GM23248 (cell line): ENCODE measurements around the gene GID4. TPM values are rescaled to one million over a fixed set of nuclear protein-coding genes. Genes with fewer than 3 reads are reported as not detected.

Experiments used
- DNase-seq: peaks from one replicate; pipeline ENCODE4 v3.0.0-alpha.2; 2015
- H2AFZ ChIP-seq: fragments of 200-600 bp; sonication (generic); 2 replicates; pipeline ENCODE4 v1.6.1; 2016; ENCODE audit warnings: antibody characterized with exemption
- H3F3A ChIP-seq: fragments of 200-600 bp; sonication (generic); 2 replicates; pipeline ENCODE4 v1.6.1; 2016; ENCODE audit warnings: mild to moderate bottlenecking, antibody characterized with exemption, mixed run types; ENCODE audit not compliant: insufficient read depth
- H3K27ac ChIP-seq: fragments of 200-600 bp; sonication (generic); 2 replicates; pipeline ENCODE4 v1.5.1; 2016; ENCODE audit warnings: mild to moderate bottlenecking
- H3K27me3 ChIP-seq: fragments of 200-600 bp; sonication (generic); replicated peaks from 2 replicates; pipeline ENCODE4 v1.6.1; 2016; ENCODE audit warnings: mild to moderate bottlenecking; ENCODE audit not compliant: insufficient read depth
- H3K36me3 ChIP-seq: fragments of 200-600 bp; sonication (generic); 2 replicates; pipeline ENCODE4 v1.6.1; 2016; ENCODE audit warnings: low read depth, mild to moderate bottlenecking
- H3K4me1 ChIP-seq: fragments of 200-600 bp; sonication (generic); 2 replicates; pipeline ENCODE4 v1.6.1; 2016; ENCODE audit warnings: mild to moderate bottlenecking; ENCODE audit not compliant: insufficient read depth
- H3K4me2 ChIP-seq: fragments of 200-600 bp; sonication (generic); one replicate; pipeline ENCODE4 v1.6.1; 2016; ENCODE audit warnings: mild to moderate bottlenecking; ENCODE audit not compliant: unreplicated experiment
- H3K4me3 ChIP-seq: fragments of 200-600 bp; sonication (generic); 2 replicates; pipeline ENCODE4 v1.5.1; 2016; ENCODE audit warnings: mild to moderate bottlenecking
- H3K79me2 ChIP-seq: fragments of 200-600 bp; sonication (generic); 2 replicates; pipeline ENCODE4 v1.6.1; 2016; ENCODE audit warnings: mild to moderate bottlenecking; ENCODE audit not compliant: insufficient read depth
- H3K9ac ChIP-seq: fragments of 200-600 bp; sonication (generic); 2 replicates; pipeline ENCODE4 v1.6.1; 2016; ENCODE audit warnings: mild to moderate bottlenecking
- H3K9me2 ChIP-seq: fragments of 200-600 bp; sonication (generic); 2 replicates; pipeline ENCODE4 v1.6.1; 2016; ENCODE audit warnings: mixed run types, mild to moderate bottlenecking, moderate library complexity; ENCODE audit not compliant: insufficient read depth
- H3K9me3 ChIP-seq: fragments of 200-600 bp; sonication (generic); one replicate; pipeline ENCODE4 v1.6.1; 2017; ENCODE audit warnings: low read depth
- H4K20me1 ChIP-seq: fragments of 200-600 bp; sonication (generic); 2 replicates; pipeline ENCODE4 v1.6.0; 2016; ENCODE audit not compliant: insufficient read depth
- EZH2 ChIP-seq: fragments of 200-600 bp; sonication (generic); IDR thresholded peaks from 2 replicates; pipeline ENCODE4 v1.6.1; 2018; ENCODE audit warnings: antibody characterized with exemption, mild to moderate bottlenecking; ENCODE audit not compliant: insufficient read depth, poor library complexity, severe bottlenecking
- EZH2phosphoT487 ChIP-seq: fragments of 200-600 bp; sonication (generic); IDR thresholded peaks from 2 replicates; pipeline ENCODE4 v1.6.1; 2018; ENCODE audit warnings: antibody characterized with exemption, moderate library complexity, mild to moderate bottlenecking, low read depth; ENCODE audit not compliant: insufficient read depth
- WGBS, 2 experiments: methylation state at CpG; one replicate each; pipeline ENCODE4 v1.1.6; 2015 to 2017; ENCODE audit warnings: low lambda C conversion rate in 2 of 2, low coverage in 1 of 2; ENCODE audit errors: missing lambda C conversion rate in 2 of 2; 5-methylcytosine and 5-hydroxymethylcytosine counted together
- in situ Hi-C: fragments of 300-500 bp; cut with MboI; formaldehyde crosslinking; loops from 2 replicates; pipeline ENCODE4 v1.15.0; 2020
- polyA plus RNA-seq: library from polyadenylated mRNA; unstranded; fragments of >200 nt; fragmentation: Nextera tagmentation; extraction: Ambion mirVana; gene quantifications from 2 replicates; pipeline ENCODE4 v1.2.1, GENCODE V29; 2016
- total RNA-seq: library from RNA; depleted of rRNA; stranded (reverse); fragments of >200 nt; shearing (Covaris generic); gene quantifications from 2 replicates; pipeline ENCODE4 v1.2.3, GENCODE V29; 2014

The GID4 gene
- total and polyA plus RNA-seq, 2 experiments from 2014 or later: 7.2 to 10.2 TPM

DNA sequence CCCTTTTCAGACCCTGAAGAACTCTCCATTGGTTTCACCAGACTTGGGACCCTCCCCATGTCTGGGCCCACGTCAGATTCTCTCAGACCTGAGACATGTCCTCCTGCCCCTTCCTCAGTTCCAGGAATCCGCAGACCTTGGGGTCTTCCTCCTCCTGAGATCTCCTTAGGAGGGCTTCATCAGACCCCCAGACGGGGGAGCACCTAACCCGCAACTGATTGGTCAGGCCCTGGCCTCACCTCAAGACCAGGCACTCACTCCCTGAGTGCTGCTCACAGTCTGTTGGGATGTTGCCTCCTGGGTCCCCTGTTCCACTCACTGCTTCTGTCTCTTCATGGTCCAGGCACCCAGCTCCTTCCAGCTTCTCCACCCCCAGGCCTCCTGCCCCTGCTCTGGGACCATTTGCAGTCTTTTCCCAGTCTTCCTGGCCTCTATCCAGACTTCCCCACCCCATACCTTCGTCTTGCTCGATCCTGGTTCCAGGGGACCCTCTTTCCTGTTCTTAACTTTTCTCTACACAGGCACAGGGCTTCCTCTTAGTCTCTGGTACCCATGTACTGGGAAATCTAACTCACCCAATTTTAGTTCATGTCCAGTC, 1.2 kb downstream of the GID4 start:
- Histone ChIP-seq H2AFZ (peak overlapping the region; percentile 78), H3K27ac (no peak overlapping the region), H3K36me3 (no peaks in the 10 kb centered on the region), H3K9ac (peak overlapping the region; percentile 89), H3K9me2 (no peaks in the 10 kb centered on the region), H3K27me3 (no peaks in the 10 kb centered on the region), H3K4me1 (peaks cover 31% of the 10 kb centered on the region), H4K20me1 (0 out of 2 replicates have a peak, but pooled peaks cover 6% of the 10 kb centered on the region), H3F3A (peaks cover 15% of the 10 kb centered on the region), H3K9me3 (no peaks in the 10 kb centered on the region), H3K4me2 (peak overlapping the region; percentile 97), H3K4me3 (peak overlapping the region; percentile 86), H3K79me2 (peaks cover 88% of the 10 kb centered on the region)
- in situ Hi-C loops: loop anchor here (25.0 kb wide), 1 partner anchor 353 kb away; the partner anchor contains the start of gene RAI1
- peak; percentile 35 for DNase-seq
- no peak for TF ChIP-seq EZH2phosphoT487
- TF ChIP-seq EZH2: no peak
- 3 to 9% methylated on average over 6 of the region's 6 CpGs for WGBS, 2 experiments

DNA sequence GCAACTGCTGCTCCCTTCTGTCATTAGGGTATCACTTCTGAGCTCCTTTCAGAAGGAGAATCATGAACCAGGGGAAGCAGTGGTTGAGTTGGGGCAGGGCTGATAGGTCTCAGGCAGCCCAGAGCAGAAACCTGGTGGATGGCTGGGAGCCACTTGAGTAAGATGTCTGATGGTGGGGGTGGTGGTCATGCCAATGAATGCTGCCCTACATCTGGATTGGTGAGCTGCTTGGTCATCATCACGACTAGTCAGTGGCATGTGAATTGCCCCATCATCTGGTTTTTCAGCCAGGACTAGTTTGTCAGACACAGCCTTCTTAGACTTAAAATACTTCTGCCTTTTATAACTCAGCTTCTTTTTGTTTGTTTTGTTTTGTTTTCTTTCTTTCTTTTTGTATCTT, 2.6 kb downstream of the GID4 start:
- Histone ChIP-seq H3K4me3 (peak overlapping the region; percentile 46), H3K9me2 (no peaks in the 10 kb centered on the region), H3K9ac (peak overlapping the region; percentile 60), H2AFZ (no peak overlapping the region), H3K4me2 (peak overlapping the region; percentile 71), H3K4me1 (peaks cover 31% of the 10 kb centered on the region), H3K27me3 (no peaks in the 10 kb centered on the region), H3F3A (peaks cover 15% of the 10 kb centered on the region), H4K20me1 (0 out of 2 replicates have a peak, but pooled peaks cover 6% of the 10 kb centered on the region), H3K9me3 (no peaks in the 10 kb centered on the region), H3K27ac (peak overlapping the region; percentile 84), H3K79me2 (peaks cover 79% of the 10 kb centered on the region), H3K36me3 (no peaks in the 10 kb centered on the region; the same call in 1 of the 2 replicates)
- peak; percentile 95 for DNase-seq
- TF ChIP-seq EZH2 (no peak), EZH2phosphoT487 (no peak)
- 0 to 6% methylated on average over 1 of the region's 1 CpG for WGBS, 2 experiments
- in situ Hi-C loops: loop anchor here (25.0 kb wide), 1 partner anchor 354 kb away; the partner anchor contains the start of gene RAI1

DNA sequence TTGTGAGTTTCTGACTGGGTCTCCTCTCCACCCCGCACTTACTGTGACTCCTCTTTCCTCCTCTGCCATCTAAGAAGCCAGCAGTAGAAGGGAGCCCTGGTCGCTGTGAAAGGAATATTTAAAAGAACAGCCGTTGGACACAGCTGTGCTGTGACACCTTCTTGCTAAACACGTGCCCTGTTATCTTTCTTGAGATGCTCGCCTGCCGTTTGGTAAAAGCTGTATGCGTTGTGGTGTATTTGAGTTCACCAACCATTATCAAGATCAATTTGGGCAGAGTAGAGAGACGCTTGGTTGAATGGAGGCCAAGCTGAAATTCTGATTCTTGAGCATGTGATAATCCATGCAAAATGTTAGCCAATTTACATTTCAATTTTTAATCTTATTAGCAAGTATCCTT, 3.8 kb downstream of the GID4 start:
- WGBS, 2 experiments: 82 to 86% methylated on average over 8 of the region's 8 CpGs
- H3K9me3 ChIP-seq: no peaks in the 10 kb centered on the region
- no peak for TF ChIP-seq EZH2
- TF ChIP-seq EZH2phosphoT487: no peak
- H3K4me3 ChIP-seq: no peak overlapping the region
- H3K27ac ChIP-seq: no peak overlapping the region
- peaks cover 67% of the 10 kb centered on the region for H3K79me2 ChIP-seq
- H3K4me2 ChIP-seq: no peak overlapping the region
- no peak for DNase-seq
- no peaks in the 10 kb centered on the region for H3K27me3 ChIP-seq
- 0 out of 2 replicates have a peak, but pooled peaks cover 6% of the 10 kb centered on the region for H4K20me1 ChIP-seq
- in situ Hi-C loops: loop anchor here (25.0 kb wide), 1 partner anchor 356 kb away; the partner anchor contains the start of gene RAI1
- H3K9me2 ChIP-seq: no peaks in the 10 kb centered on the region
- H3K36me3 ChIP-seq: peaks cover 6% of the 10 kb centered on the region; the same call in 1 of the 2 replicates
- peaks cover 28% of the 10 kb centered on the region for H3K4me1 ChIP-seq
- no peak overlapping the region for H2AFZ ChIP-seq
- peaks cover 15% of the 10 kb centered on the region for H3F3A ChIP-seq
- H3K9ac ChIP-seq: no peak overlapping the region

DNA sequence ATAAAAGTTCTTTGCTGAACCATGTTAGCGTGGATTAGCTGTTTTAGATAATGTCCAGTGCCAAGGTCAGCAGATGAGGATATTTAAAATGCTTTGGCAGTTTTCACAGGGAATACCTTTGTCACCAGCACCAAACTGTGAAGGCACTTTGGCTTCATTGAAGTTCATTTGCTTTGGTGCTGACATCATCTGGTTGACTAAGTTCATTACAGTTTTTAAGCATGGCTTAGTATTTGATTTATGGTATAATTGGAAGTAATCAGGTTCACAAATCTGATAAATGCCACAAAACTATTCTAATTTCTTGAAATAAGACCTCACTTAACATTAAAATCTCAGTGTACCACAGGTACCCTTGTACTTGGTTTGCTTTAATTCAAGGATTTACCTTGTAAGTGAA, 4.3 kb downstream of the GID4 start:
- Histone ChIP-seq H3K4me2 (no peak overlapping the region), H3K27me3 (no peaks in the 10 kb centered on the region), H3F3A (peaks cover 15% of the 10 kb centered on the region), H3K9me2 (no peaks in the 10 kb centered on the region), H3K9ac (no peak overlapping the region), H2AFZ (no peak overlapping the region), H3K79me2 (peaks cover 61% of the 10 kb centered on the region), H3K9me3 (no peaks in the 10 kb centered on the region), H4K20me1 (0 out of 2 replicates have a peak, but pooled peaks cover 6% of the 10 kb centered on the region), H3K4me1 (peaks cover 25% of the 10 kb centered on the region), H3K36me3 (peaks cover 6% of the 10 kb centered on the region; the same call in 1 of the 2 replicates), H3K4me3 (no peak overlapping the region), H3K27ac (no peak overlapping the region)
- 52 to 59% methylated on average over 1 of the region's 1 CpG for WGBS, 2 experiments
- in situ Hi-C loops: loop anchor here (25.0 kb wide), 1 partner anchor 356 kb away; the partner anchor contains the start of gene RAI1
- TF ChIP-seq EZH2: no peak
- no peak for TF ChIP-seq EZH2phosphoT487
- DNase-seq: peak; percentile 55
